ENCODE measurements around the gene CCNG2. TPM values are rescaled to one million over a fixed set of nuclear protein-coding genes. Genes with fewer than 3 reads are reported as not detected.
A peak's percentile ranks its signal among the peaks of the same experiment; 100 is the strongest.

The CCNG2 gene
- total RNA-seq, 3 donors from 2014 or later (not counting 1 experiment from before 2014, with no cell fraction given), result 35.5 to 91.5 (median 40.6) TPM

DNA sequence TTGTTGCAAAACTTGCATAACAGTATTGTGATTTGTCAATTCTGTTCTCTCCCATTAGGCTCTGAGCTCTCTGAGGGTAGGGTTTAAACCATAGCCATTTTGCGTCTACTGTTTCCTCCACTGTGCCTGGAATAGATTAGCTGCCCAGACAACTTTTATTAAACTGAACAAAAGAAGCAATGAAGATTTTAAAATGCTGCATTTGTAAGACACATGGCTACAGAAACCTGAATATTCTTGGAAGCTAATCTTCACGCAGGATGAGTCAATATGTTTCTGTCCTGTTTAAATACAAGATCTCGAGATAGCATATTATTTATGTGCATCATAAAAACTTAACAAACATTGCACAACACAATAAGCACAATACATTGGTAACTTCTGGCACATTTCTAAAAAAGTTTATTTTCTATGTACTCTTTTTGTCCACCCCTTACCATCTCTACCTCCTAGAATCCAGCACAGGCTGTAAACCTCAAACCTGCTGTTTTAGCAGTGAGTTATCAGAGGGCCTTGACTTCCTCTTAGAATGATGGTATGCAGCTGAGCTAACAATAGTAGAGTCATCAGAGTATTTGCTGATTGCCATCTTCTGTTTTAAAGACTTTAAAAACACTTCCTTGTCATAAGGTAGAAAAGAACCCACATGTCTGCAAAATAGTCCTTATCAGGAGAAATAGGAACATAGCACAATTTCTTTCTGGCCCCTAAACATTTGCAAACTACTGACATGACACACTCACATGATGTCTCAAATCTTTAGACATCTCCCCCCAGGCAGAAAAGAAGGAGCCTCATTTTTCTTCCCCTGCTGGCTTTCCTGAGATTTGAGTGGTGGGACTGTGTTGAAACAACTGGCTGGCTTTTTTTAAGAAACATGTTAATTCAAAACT lies 10.6 kb upstream of the CCNG2 start:
- Histone ChIP-seq H3K9me3 (ENCODE audit: control insufficient read depth, insufficient read depth, low read length) (no peaks in the 10 kb centered on the region), H3K4me1 (ENCODE audit: control insufficient read depth, insufficient read depth, low read length) (no peaks in the 10 kb centered on the region), H3K27ac (ENCODE audit: low read length) (no peak overlapping the region), H3K4me3 (ENCODE audit: low read length) (no peak overlapping the region), H3K36me3 (ENCODE audit: control insufficient read depth, insufficient read depth, low read length) (no peaks in the 10 kb centered on the region), H3K27me3 (ENCODE audit: control insufficient read depth, insufficient read depth, low read length) (no peaks in the 10 kb centered on the region)
- 61% methylated on average over 3 of the region's 3 CpGs for WGBS (ENCODE audit: insufficient coverage)
- H3K36me3 Mint-ChIP-seq, result no peaks in the 10 kb centered on the region
- peak overlapping the region; percentile 47 to 52 for H3K27ac Mint-ChIP-seq
- DNase-seq (no peak), ATAC-seq (peak in 2 of 3 donors; percentile 34 to 72)
- intact Hi-C loops (cut with micrococcal nuclease), result no loop called here
- H3K27me3 Mint-ChIP-seq (ENCODE audit: low read depth in 2 of 2), result no peaks in the 10 kb centered on the region
- H3K9me3 Mint-ChIP-seq, result no peaks in the 10 kb centered on the region
- H3K4me3 Mint-ChIP-seq, result peak overlapping the region; percentile 11
- peaks cover 16 to 17% of the 10 kb centered on the region in 2 donors for H3K4me1 Mint-ChIP-seq
- TF ChIP-seq, protein P1, sequence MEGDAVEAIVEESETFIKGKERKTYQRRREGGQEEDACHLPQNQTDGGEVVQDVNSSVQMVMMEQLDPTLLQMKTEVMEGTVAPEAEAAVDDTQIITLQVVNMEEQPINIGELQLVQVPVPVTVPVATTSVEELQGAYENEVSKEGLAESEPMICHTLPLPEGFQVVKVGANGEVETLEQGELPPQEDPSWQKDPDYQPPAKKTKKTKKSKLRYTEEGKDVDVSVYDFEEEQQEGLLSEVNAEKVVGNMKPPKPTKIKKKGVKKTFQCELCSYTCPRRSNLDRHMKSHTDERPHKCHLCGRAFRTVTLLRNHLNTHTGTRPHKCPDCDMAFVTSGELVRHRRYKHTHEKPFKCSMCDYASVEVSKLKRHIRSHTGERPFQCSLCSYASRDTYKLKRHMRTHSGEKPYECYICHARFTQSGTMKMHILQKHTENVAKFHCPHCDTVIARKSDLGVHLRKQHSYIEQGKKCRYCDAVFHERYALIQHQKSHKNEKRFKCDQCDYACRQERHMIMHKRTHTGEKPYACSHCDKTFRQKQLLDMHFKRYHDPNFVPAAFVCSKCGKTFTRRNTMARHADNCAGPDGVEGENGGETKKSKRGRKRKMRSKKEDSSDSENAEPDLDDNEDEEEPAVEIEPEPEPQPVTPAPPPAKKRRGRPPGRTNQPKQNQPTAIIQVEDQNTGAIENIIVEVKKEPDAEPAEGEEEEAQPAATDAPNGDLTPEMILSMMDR (IDR thresholded peaks at IDR 0.05), result no peak

DNA sequence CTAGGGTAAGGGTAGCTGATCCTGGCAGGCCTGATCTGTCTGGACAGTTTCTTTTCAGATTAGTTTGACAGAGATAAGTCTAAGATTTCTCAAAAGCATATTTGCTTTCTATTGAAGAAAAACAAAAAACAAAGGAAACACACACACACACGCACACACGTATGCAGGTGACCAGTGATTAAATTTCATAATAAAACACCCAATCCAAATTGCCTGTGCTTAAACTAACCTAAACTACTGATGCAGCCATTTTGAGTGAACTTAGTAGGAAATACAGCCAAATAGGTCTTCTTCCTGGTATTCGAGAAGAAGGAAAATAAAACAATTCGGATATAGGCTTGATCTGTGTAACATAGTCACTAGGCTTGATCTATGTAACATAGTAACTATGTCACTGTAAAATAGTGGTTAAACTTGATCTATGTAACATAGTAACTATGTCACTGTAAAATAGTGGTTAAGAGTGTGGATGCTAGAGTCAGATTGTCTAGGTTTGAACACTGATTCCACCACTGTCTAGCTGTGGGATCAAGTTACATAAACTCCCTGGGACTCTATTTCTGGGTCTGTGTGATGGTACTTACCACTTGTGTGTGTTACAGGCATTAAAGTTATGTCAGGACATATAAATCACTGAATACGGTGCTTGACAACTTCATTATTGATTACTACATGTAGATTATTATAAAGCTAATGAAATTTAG lies 9.8 kb upstream of the CCNG2 start:
- peak overlapping the region; percentile 47 to 52 for H3K27ac Mint-ChIP-seq
- no peak overlapping the region for H3K4me3 Mint-ChIP-seq
- no peak for ATAC-seq
- TF ChIP-seq, protein P1 (IDR thresholded peaks at IDR 0.05), result no peak
- H3K27me3 ChIP-seq (ENCODE audit: control insufficient read depth, insufficient read depth, low read length), result no peaks in the 10 kb centered on the region
- no peaks in the 10 kb centered on the region for H3K27me3 Mint-ChIP-seq (ENCODE audit: low read depth in 2 of 2)
- WGBS (ENCODE audit: insufficient coverage), result 91% methylated on average over 4 of the region's 5 CpGs
- intact Hi-C loops (cut with micrococcal nuclease), result no loop called here
- H3K36me3 ChIP-seq (ENCODE audit: control insufficient read depth, insufficient read depth, low read length), result no peaks in the 10 kb centered on the region
- H3K27ac ChIP-seq (ENCODE audit: low read length), result no peak overlapping the region
- no peaks in the 10 kb centered on the region for H3K9me3 Mint-ChIP-seq
- H3K4me1 ChIP-seq (ENCODE audit: control insufficient read depth, insufficient read depth, low read length), result no peaks in the 10 kb centered on the region
- no peaks in the 10 kb centered on the region for H3K36me3 Mint-ChIP-seq
- H3K4me3 ChIP-seq (ENCODE audit: low read length), result no peak overlapping the region
- no peaks in the 10 kb centered on the region for H3K9me3 ChIP-seq (ENCODE audit: control insufficient read depth, insufficient read depth, low read length)
- peaks cover 16 to 17% of the 10 kb centered on the region in 2 donors for H3K4me1 Mint-ChIP-seq
- no peak for DNase-seq

DNA sequence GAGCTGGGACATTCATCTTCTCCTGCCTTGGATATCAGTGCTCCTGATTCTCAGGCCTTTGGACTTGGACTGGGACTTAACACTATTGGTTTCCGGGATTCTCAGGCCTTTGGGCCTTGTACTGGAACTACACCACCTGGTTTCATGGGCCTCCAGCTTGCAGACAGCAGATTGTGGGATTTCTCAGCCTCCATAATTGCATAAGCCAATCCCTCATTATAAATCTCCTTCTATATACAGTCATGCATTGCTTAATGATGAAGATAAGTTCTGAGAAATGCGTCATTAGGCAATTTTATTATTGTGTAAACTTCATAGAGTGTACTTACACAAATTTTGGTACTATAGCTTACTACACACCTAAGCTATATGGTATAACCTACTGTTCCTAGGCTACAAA lies 8.9 kb upstream of the CCNG2 start:
- TF ChIP-seq, protein P1 (IDR thresholded peaks at IDR 0.05), result no peak
- Mint-ChIP-seq H3K4me3 (no peak overlapping the region), H3K27ac (no peak overlapping the region), H3K36me3 (no peaks in the 10 kb centered on the region), H3K9me3 (no peaks in the 10 kb centered on the region), H3K4me1 (peaks cover 16 to 17% of the 10 kb centered on the region in 2 donors), H3K27me3 (ENCODE audit: low read depth in 2 of 2) (no peaks in the 10 kb centered on the region)
- no peak for ATAC-seq
- intact Hi-C loops (cut with micrococcal nuclease), result no loop called here
- Histone ChIP-seq H3K27me3 (ENCODE audit: control insufficient read depth, insufficient read depth, low read length) (no peaks in the 10 kb centered on the region), H3K9me3 (ENCODE audit: control insufficient read depth, insufficient read depth, low read length) (no peaks in the 10 kb centered on the region), H3K36me3 (ENCODE audit: control insufficient read depth, insufficient read depth, low read length) (no peaks in the 10 kb centered on the region), H3K4me3 (ENCODE audit: low read length) (no peak overlapping the region), H3K27ac (ENCODE audit: low read length) (no peak overlapping the region), H3K4me1 (ENCODE audit: control insufficient read depth, insufficient read depth, low read length) (peaks cover 1% of the 10 kb centered on the region)
- no peak for DNase-seq
- 94% methylated on average over 1 of the region's 2 CpGs for WGBS (ENCODE audit: insufficient coverage)
